ENCODE results near the gene RNASEH2A.

The RNASEH2A gene

DNA sequence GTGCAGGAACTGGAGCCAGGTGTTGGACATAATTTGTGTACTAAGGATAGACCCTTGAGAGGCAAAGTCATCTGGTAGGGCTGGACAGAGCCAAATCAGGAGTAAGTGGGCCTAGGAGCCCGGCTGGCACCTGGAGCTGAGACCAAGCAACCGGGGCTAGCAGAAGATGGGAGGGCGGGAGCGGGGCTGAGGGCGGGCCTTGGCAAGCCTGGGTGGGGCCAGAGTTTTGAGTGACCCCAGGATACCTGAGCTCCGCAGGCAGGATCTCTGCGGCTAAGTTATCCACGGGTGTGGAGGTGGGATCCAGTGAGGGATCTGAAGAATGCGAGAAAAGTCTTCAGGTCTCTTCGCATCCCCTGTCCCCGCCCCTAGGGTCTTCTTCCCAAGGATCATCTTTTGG is 39.2 kb upstream of the RNASEH2A start:
- Histone ChIP-seq H2AFZ (ENCODE audit: low read depth, low read length, severe bottlenecking) (no peak overlapping the region), H3K9me2 (replicated peaks; ENCODE audit: insufficient read depth, low read length) (no peaks in the 10 kb centered on the region), H3K27ac (ENCODE audit: low read depth, low read length) (no peak overlapping the region), H3K9me3 (ENCODE audit: insufficient read depth, low read length) (no peaks in the 10 kb centered on the region), H3K79me2 (ENCODE audit: insufficient read depth, low read length) (no peaks in the 10 kb centered on the region), H3K9ac (ENCODE audit: low read length) (no peak overlapping the region), H3K4me2 (ENCODE audit: low read depth, low read length, poor library complexity, severe bottlenecking) (no peak overlapping the region), H3K27me3 (ENCODE audit: low read length) (no peaks in the 10 kb centered on the region), H3K36me3 (ENCODE audit: low read length) (no peaks in the 10 kb centered on the region), H3K4me3 (ENCODE audit: insufficient read depth, low read length, poor library complexity, severe bottlenecking) (no peak overlapping the region), H3F3A (ENCODE audit: insufficient read depth) (no peaks in the 10 kb centered on the region), H4K20me1 (ENCODE audit: low read depth, low read length) (no peaks in the 10 kb centered on the region)
- TF ChIP-seq, protein P1, sequence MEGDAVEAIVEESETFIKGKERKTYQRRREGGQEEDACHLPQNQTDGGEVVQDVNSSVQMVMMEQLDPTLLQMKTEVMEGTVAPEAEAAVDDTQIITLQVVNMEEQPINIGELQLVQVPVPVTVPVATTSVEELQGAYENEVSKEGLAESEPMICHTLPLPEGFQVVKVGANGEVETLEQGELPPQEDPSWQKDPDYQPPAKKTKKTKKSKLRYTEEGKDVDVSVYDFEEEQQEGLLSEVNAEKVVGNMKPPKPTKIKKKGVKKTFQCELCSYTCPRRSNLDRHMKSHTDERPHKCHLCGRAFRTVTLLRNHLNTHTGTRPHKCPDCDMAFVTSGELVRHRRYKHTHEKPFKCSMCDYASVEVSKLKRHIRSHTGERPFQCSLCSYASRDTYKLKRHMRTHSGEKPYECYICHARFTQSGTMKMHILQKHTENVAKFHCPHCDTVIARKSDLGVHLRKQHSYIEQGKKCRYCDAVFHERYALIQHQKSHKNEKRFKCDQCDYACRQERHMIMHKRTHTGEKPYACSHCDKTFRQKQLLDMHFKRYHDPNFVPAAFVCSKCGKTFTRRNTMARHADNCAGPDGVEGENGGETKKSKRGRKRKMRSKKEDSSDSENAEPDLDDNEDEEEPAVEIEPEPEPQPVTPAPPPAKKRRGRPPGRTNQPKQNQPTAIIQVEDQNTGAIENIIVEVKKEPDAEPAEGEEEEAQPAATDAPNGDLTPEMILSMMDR (IDR thresholded peaks at IDR 0.05; ENCODE audit: insufficient read depth, low read length, poor library complexity, severe bottlenecking), result no peak
- TF ChIP-seq EZH2phosphoT487 (conservative IDR thresholded peaks at IDR 0.05; ENCODE audit: low read length), result no peak

GRCh38 chr19:12767666-12768065 is 38.7 kb upstream of the RNASEH2A start:
- H3K36me3 ChIP-seq (ENCODE audit: low read length), result no peaks in the 10 kb centered on the region
- no peaks in the 10 kb centered on the region for H3K9me2 ChIP-seq (replicated peaks; ENCODE audit: insufficient read depth, low read length)
- H2AFZ ChIP-seq (ENCODE audit: low read depth, low read length, severe bottlenecking), result no peak overlapping the region

DNA sequence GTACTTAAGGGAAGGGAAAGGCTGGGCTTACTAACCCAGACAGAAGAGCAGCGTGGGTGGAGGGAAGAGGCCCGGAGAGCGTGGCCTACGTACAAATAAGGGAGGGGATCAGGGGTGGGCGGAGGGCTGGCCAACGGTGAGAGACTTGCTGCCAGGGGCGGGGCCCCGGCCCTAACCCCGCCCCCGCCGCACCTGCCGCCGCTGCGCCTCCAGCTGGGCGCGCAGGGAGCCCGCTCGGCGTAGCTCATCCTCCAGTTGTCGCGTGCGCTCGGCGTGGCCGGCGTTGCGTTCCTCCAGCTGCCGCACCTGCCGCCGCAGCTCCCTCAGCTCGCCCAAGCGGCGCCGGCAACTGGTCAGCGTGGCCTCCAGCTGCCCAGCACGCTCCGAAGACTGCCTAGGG is 36.7 kb upstream of the RNASEH2A start:
- H3F3A ChIP-seq (ENCODE audit: insufficient read depth), result no peaks in the 10 kb centered on the region
- peak overlapping the region; percentile 23 for H2AFZ ChIP-seq (ENCODE audit: low read depth, low read length, severe bottlenecking)
- H3K4me3 ChIP-seq (ENCODE audit: insufficient read depth, low read length, poor library complexity, severe bottlenecking), result no peak overlapping the region
- no peaks in the 10 kb centered on the region for H3K9me2 ChIP-seq (replicated peaks; ENCODE audit: insufficient read depth, low read length)
- H4K20me1 ChIP-seq (ENCODE audit: low read depth, low read length), result no peaks in the 10 kb centered on the region
- no peaks in the 10 kb centered on the region for H3K9me3 ChIP-seq (ENCODE audit: insufficient read depth, low read length)
- no peak for TF ChIP-seq EZH2phosphoT487 (conservative IDR thresholded peaks at IDR 0.05; ENCODE audit: low read length)
- TF ChIP-seq, protein P1 (IDR thresholded peaks at IDR 0.05; ENCODE audit: insufficient read depth, low read length, poor library complexity, severe bottlenecking), result no peak
- no peak overlapping the region for H3K27ac ChIP-seq (ENCODE audit: low read depth, low read length)
- peak overlapping the region; percentile 46 for H3K4me2 ChIP-seq (ENCODE audit: low read depth, low read length, poor library complexity, severe bottlenecking)
- H3K9ac ChIP-seq (ENCODE audit: low read length), result peak overlapping the region; percentile 16; the same call in 1 of the 2 replicates
- no peaks in the 10 kb centered on the region for H3K27me3 ChIP-seq (ENCODE audit: low read length)
- no peaks in the 10 kb centered on the region for H3K79me2 ChIP-seq (ENCODE audit: insufficient read depth, low read length)
- H3K36me3 ChIP-seq (ENCODE audit: low read length), result no peaks in the 10 kb centered on the region

More at GRCh38 chr19:12767666-12768065, 38.7 kb upstream of the RNASEH2A start:
- Histone ChIP-seq H3K4me3 (ENCODE audit: insufficient read depth, low read length, poor library complexity, severe bottlenecking) (no peak overlapping the region), H3K9ac (ENCODE audit: low read length) (no peak overlapping the region), H3K27me3 (ENCODE audit: low read length) (no peaks in the 10 kb centered on the region), H4K20me1 (ENCODE audit: low read depth, low read length) (no peaks in the 10 kb centered on the region), H3K4me2 (ENCODE audit: low read depth, low read length, poor library complexity, severe bottlenecking) (no peak overlapping the region), H3K27ac (ENCODE audit: low read depth, low read length) (no peak overlapping the region), H3K79me2 (ENCODE audit: insufficient read depth, low read length) (no peaks in the 10 kb centered on the region), H3F3A (ENCODE audit: insufficient read depth) (no peaks in the 10 kb centered on the region), H3K9me3 (ENCODE audit: insufficient read depth, low read length) (no peaks in the 10 kb centered on the region)
- TF ChIP-seq, protein P1 (IDR thresholded peaks at IDR 0.05; ENCODE audit: insufficient read depth, low read length, poor library complexity, severe bottlenecking), result no peak
- TF ChIP-seq EZH2phosphoT487 (conservative IDR thresholded peaks at IDR 0.05; ENCODE audit: low read length), result no peak
